ENCODE data around the gene PAX5. TPM values are rescaled to one million over a fixed set of nuclear protein-coding genes. Genes with fewer than 3 reads are reported as not detected.

Gene PAX5
- polyA plus RNA-seq, 1 experiment: not detected

DNA sequence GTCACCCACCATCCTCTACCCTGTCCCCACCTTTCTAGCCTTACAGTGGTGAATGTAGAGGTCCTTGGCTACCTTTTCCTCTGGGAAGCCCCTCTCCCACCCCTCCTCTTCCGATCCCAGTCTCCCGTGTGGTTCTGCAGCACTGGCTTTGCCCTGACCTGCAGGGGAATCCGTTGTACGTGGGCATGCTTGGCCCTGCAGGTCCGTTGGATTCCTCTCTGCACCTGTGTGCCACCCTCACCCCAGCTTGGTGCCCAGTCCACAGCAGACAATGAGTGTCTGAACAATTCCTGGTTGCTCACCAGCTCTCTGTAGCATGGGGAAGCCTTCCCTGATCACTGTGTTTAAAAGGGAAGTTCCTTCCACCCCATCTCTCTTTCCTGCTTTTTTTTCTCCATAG, 185.1 kb downstream of the PAX5 start:
- Histone ChIP-seq H3K27me3 (ENCODE audit: control insufficient read depth, insufficient read depth, low read length) (peaks cover 17% of the 10 kb centered on the region), H3K4me3 (ENCODE audit: low read depth, low read length) (no peak overlapping the region), H3K36me3 (ENCODE audit: control insufficient read depth, insufficient read depth, low read length) (no peaks in the 10 kb centered on the region)
- ChIA-PET POLR2A (no interaction called here), CTCF (interaction anchor here (1.6 kb wide), 1 partner anchor 24 kb away, joined by 3 read pairs; no protein-coding TSS in a partner anchor)
- DNase-seq (ENCODE audit: low read depth): no peak
- TF ChIP-seq, protein P1, sequence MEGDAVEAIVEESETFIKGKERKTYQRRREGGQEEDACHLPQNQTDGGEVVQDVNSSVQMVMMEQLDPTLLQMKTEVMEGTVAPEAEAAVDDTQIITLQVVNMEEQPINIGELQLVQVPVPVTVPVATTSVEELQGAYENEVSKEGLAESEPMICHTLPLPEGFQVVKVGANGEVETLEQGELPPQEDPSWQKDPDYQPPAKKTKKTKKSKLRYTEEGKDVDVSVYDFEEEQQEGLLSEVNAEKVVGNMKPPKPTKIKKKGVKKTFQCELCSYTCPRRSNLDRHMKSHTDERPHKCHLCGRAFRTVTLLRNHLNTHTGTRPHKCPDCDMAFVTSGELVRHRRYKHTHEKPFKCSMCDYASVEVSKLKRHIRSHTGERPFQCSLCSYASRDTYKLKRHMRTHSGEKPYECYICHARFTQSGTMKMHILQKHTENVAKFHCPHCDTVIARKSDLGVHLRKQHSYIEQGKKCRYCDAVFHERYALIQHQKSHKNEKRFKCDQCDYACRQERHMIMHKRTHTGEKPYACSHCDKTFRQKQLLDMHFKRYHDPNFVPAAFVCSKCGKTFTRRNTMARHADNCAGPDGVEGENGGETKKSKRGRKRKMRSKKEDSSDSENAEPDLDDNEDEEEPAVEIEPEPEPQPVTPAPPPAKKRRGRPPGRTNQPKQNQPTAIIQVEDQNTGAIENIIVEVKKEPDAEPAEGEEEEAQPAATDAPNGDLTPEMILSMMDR (IDR thresholded peaks at IDR 0.05; ENCODE audit: insufficient read depth, low read depth, low read length): no peak

- POLR2A ChIA-PET: no interaction called here
- no peak for DNase-seq (ENCODE audit: low read depth)
- TF ChIP-seq, protein P1 (IDR thresholded peaks at IDR 0.05; ENCODE audit: insufficient read depth, low read depth, low read length): no peak
- Histone ChIP-seq H3K4me3 (ENCODE audit: low read depth, low read length) (no peak overlapping the region), H3K27me3 (ENCODE audit: control insufficient read depth, insufficient read depth, low read length) (peaks cover 11% of the 10 kb centered on the region), H3K36me3 (ENCODE audit: control insufficient read depth, insufficient read depth, low read length) (no peaks in the 10 kb centered on the region)
- CTCF ChIA-PET: interaction anchor here (1.6 kb wide), 1 partner anchor 25 kb away, joined by 3 read pairs; no protein-coding TSS in a partner anchor
Observed at GRCh38 chr9:36847781-36848673, 186.0 kb downstream of the PAX5 start.

GRCh38 chr9:36846621-36847020, 187.4 kb downstream of the PAX5 start:
- ChIA-PET CTCF (no interaction called here), POLR2A (no interaction called here)
- Histone ChIP-seq H3K27me3 (ENCODE audit: control insufficient read depth, insufficient read depth, low read length) (peaks cover 16% of the 10 kb centered on the region), H3K36me3 (ENCODE audit: control insufficient read depth, insufficient read depth, low read length) (no peaks in the 10 kb centered on the region), H3K4me3 (ENCODE audit: low read depth, low read length) (no peak overlapping the region)
- no peak for DNase-seq (ENCODE audit: low read depth)
- TF ChIP-seq, protein P1 (IDR thresholded peaks at IDR 0.05; ENCODE audit: insufficient read depth, low read depth, low read length): no peak

- Histone ChIP-seq H3K36me3 (ENCODE audit: control insufficient read depth, insufficient read depth, low read length) (no peaks in the 10 kb centered on the region), H3K27me3 (ENCODE audit: control insufficient read depth, insufficient read depth, low read length) (peaks cover 16% of the 10 kb centered on the region), H3K4me3 (ENCODE audit: low read depth, low read length) (no peak overlapping the region)
- POLR2A ChIA-PET: no interaction called here
- TF ChIP-seq, protein P1 (IDR thresholded peaks at IDR 0.05; ENCODE audit: insufficient read depth, low read depth, low read length): no peak
- no peak for DNase-seq (ENCODE audit: low read depth)
- CTCF ChIA-PET: no interaction called here
Observed at GRCh38 chr9:36845844-36846243, 188.2 kb downstream of the PAX5 start.

GRCh38 chr9:36844961-36845360, 189.1 kb downstream of the PAX5 start:
- TF ChIP-seq, protein P1 (IDR thresholded peaks at IDR 0.05; ENCODE audit: insufficient read depth, low read depth, low read length): no peak
- Histone ChIP-seq H3K27me3 (ENCODE audit: control insufficient read depth, insufficient read depth, low read length) (peaks cover 16% of the 10 kb centered on the region), H3K4me3 (ENCODE audit: low read depth, low read length) (no peak overlapping the region), H3K36me3 (ENCODE audit: control insufficient read depth, insufficient read depth, low read length) (no peaks in the 10 kb centered on the region)
- ChIA-PET CTCF (no interaction called here), POLR2A (no interaction called here)
- DNase-seq (ENCODE audit: low read depth): no peak

All from BJ (cell line).